GM21367 (cell line): ENCODE results near the gene SLC24A4.
"Not testable (repeated sequence)": the region's sequence is repeated elsewhere in the genome, so short reads cannot be mapped to it uniquely, and the experiment has no call there.

Experiments
- ATAC-seq: cut with Tn5 transposase; IDR thresholded peaks from one replicate; pipeline ENCODE4 v1.9.1; 2021; ENCODE audit not compliant: unreplicated experiment

Gene SLC24A4

GRCh38 chr14:92515546-92516343 lies 192.8 kb downstream of the SLC24A4 start:
- no peak for ATAC-seq

- no peak for ATAC-seq
These were observed 193.5 kb downstream of the SLC24A4 start for GRCh38 chr14:92516344-92516965.

GRCh38 chr14:92516966-92517506 lies 194.1 kb downstream of the SLC24A4 start:
- no peak for ATAC-seq

GRCh38 chr14:92517761-92518160 lies 194.8 kb downstream of the SLC24A4 start:
- no peak for ATAC-seq

- ATAC-seq = no peak
These were observed 196.5 kb downstream of the SLC24A4 start for GRCh38 chr14:92519246-92520101.

- no peak for ATAC-seq
These were observed 197.4 kb downstream of the SLC24A4 start for GRCh38 chr14:92520102-92521057.

- no peak for ATAC-seq
These were observed 198.1 kb downstream of the SLC24A4 start for GRCh38 chr14:92521058-92521415.

GRCh38 chr14:92523752-92524151 lies 200.8 kb downstream of the SLC24A4 start:
- no peak for ATAC-seq

- no peak for ATAC-seq
These were observed 201.7 kb downstream of the SLC24A4 start for GRCh38 chr14:92524602-92525185.

- no peak for ATAC-seq
These were observed 202.5 kb downstream of the SLC24A4 start for GRCh38 chr14:92525322-92526095.

- ATAC-seq = no peak
These were observed 204.8 kb downstream of the SLC24A4 start for GRCh38 chr14:92527721-92528120.

- ATAC-seq = no peak
These were observed 205.6 kb downstream of the SLC24A4 start for GRCh38 chr14:92528486-92529100.

GRCh38 chr14:92529903-92530302 lies 206.9 kb downstream of the SLC24A4 start:
- no peak for ATAC-seq

- no peak for ATAC-seq
These were observed 208.3 kb downstream of the SLC24A4 start for GRCh38 chr14:92531106-92531873.

GRCh38 chr14:92532490-92533163 lies 209.7 kb downstream of the SLC24A4 start:
- no peak for ATAC-seq

- no peak for ATAC-seq
These were observed 212.1 kb downstream of the SLC24A4 start for GRCh38 chr14:92534932-92535643.

GRCh38 chr14:92536231-92536630 lies 213.3 kb downstream of the SLC24A4 start:
- ATAC-seq = not testable (repeated sequence)
